ENCODE measurements around the gene RORC.
"Not testable (repeated sequence)": the region's sequence is repeated elsewhere in the genome, so short reads cannot be mapped to it uniquely, and the experiment has no call there.

RORC gene

DNA sequence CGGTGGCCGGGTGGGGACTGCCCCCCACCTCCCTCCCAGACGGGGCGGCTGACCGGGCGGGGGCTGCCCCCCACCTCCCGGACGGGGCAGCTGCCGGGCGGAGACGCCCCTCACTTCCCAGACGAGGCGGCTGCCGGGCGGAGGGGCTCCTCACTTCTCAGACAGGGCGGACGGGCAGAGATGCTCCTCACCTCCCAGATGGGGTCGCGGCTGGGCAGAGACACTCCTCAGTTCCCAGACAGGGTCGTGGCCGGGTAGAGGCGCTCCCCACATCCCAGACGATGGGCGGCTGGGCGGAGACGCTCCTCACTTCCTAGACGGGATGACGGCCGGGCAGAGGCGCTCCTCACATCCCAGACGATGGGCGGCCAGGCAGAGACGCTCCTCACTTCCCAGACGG is 62.3 kb downstream of the RORC start:
- not testable (repeated sequence) for DNase-seq

GRCh38 chr1:151768351-151769066 is 63.1 kb downstream of the RORC start:
- not testable (repeated sequence) for DNase-seq

- no peak for DNase-seq
Measured at GRCh38 chr1:151763990-151764389, 67.6 kb downstream of the RORC start.

- DNase-seq, result peak; percentile 83 to 91 (median 88)
Measured at GRCh38 chr1:151762941-151763921, 68.4 kb downstream of the RORC start, which contains the start of gene MRPL9. TSS of gene MRPL9 (minus strand) at chr1:151763496. CDS start at chr1:151763479, 17 bp downstream.

DNA sequence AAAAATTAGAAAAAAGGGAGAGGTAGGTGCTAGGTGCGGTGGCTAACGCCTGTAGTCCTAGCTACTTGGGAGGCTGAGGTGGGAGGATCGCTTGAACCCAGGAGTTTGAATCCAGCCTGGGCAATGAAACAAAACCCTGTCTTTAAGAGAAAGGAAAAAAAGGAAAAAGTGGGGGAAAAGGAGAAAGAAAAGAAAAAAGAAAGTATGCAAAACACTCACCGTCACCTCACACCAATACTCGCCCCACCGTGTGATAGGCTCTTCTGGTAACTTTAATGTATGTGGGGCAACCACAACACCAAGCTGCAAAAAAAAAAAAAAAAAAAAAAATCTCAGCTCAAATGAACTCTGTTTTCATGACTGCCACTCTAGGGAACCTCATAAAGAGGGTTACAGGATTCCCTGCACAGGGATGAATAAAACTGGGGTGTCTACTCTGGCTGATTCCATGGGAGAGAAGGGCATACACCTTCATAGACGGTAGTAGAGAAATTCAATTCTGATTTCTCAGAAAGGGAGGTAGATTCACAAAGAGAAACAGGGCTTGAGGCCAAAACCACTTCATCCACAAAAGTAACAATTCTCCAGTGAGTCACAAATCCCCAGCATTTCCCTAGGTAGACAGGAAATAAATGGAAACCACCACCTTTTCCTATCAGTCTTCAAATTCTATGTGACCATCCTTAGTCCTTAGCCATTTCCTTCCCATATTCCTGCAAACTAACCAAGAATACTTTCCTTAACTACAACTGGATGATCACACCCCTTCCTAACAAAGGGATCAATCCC is 70.8 kb downstream of the RORC start:
- DNase-seq, result no peak

- no peak for DNase-seq
Measured at GRCh38 chr1:151759241-151759640, 72.4 kb downstream of the RORC start.

- no peak for DNase-seq
Measured at GRCh38 chr1:151756291-151756690, 75.3 kb downstream of the RORC start.

All from NCI-H1417 (cell line).